ENCODE data around the gene HTT.

- no peak for TF ChIP-seq CTCF (IDR thresholded peaks at IDR 0.05; ENCODE audit: low read depth, low read length, poor library complexity, severe bottlenecking)
- no peak for TF ChIP-seq EZH2phosphoT487 (IDR thresholded peaks at IDR 0.05; ENCODE audit: borderline replicate concordance, low read length)
These were observed 143.3 kb downstream of the HTT start for GRCh38 chr4:3217771-3218170.
